Progenitor cell of endocrine pancreas (in vitro differentiated cells): ENCODE results near the gene NDUFS6. TPM values are rescaled to one million over a fixed set of nuclear protein-coding genes. Genes with fewer than 3 reads are reported as not detected.

ENCODE experiments used
- DNase-seq: peaks from one replicate; pipeline ENCODE4 v3.0.0; 2021; ENCODE audit warnings: low spot score; ENCODE audit not compliant: unreplicated experiment
- H3K27ac Mint-ChIP-seq: 2 replicates; pipeline ENCODE4 v1.8.0; 2021; ENCODE audit warnings: mild to moderate bottlenecking, moderate library complexity, mixed read lengths
- H3K27me3 Mint-ChIP-seq: 2 replicates; pipeline ENCODE4 v1.8.0; 2021; ENCODE audit warnings: mixed read lengths
- H3K36me3 Mint-ChIP-seq: 2 replicates; pipeline ENCODE4 v1.8.0; 2022; ENCODE audit warnings: mixed read lengths; ENCODE audit not compliant: insufficient read depth
- H3K4me1 Mint-ChIP-seq: 2 replicates; pipeline ENCODE4 v1.8.0; 2021; ENCODE audit warnings: low read depth, mixed read lengths
- H3K4me3 Mint-ChIP-seq: 2 replicates; pipeline ENCODE4 v1.8.0; 2021; ENCODE audit warnings: low read depth, mild to moderate bottlenecking, moderate library complexity, mixed read lengths
- H3K9me3 Mint-ChIP-seq: 2 replicates; pipeline ENCODE4 v1.8.0; 2021; ENCODE audit warnings: low read depth, mixed read lengths
- total RNA-seq: library from RNA; stranded (reverse); gene quantifications from 2 replicates; pipeline ENCODE4 v1.2.1, GENCODE V29; 2021
- TF ChIP-seq, protein P1 (sequence below): fragments of 200-600 bp; sonication (generic); IDR thresholded peaks from one replicate; pipeline ENCODE4 v1.5.0; 2021; ENCODE audit warnings: antibody characterized with exemption, mild to moderate bottlenecking; ENCODE audit not compliant: unreplicated experiment

The NDUFS6 gene
- total RNA-seq, 1 donor from 2014 or later: 36.4 TPM

DNA sequence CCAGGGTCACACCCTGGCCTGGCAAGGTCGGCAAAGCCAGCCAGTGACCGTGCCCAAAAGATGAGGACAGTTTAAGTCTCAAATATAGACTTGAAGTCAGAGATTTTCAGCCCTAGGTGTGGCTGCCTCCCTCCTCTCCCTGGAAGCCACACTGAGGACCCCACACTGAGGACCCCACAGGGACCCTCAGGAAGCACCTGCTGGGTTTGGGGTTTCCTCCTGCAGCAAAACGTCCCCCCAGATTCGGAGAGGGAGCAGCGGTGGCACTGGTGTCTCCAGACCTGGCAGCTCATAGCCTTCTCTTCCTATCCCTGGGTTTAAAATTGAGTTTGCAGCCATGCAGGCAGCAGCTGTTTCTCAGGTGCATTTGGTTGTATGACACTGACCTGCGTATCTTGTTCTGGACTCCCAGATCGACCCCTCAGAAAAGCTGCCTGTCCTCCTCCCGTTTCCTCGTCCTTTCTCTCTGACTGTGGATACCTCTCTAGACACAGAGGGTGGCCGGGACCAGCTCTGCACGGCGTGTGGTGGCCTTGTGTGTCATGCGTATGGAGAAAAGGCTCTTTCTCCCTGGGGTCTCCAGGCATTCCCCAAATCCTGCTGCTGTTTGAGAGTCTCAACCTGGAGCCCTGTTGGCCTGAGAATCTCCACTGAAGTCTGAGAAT is 38.2 kb upstream of the NDUFS6 start:
- TF ChIP-seq, protein P1, sequence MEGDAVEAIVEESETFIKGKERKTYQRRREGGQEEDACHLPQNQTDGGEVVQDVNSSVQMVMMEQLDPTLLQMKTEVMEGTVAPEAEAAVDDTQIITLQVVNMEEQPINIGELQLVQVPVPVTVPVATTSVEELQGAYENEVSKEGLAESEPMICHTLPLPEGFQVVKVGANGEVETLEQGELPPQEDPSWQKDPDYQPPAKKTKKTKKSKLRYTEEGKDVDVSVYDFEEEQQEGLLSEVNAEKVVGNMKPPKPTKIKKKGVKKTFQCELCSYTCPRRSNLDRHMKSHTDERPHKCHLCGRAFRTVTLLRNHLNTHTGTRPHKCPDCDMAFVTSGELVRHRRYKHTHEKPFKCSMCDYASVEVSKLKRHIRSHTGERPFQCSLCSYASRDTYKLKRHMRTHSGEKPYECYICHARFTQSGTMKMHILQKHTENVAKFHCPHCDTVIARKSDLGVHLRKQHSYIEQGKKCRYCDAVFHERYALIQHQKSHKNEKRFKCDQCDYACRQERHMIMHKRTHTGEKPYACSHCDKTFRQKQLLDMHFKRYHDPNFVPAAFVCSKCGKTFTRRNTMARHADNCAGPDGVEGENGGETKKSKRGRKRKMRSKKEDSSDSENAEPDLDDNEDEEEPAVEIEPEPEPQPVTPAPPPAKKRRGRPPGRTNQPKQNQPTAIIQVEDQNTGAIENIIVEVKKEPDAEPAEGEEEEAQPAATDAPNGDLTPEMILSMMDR: no peak
- peaks cover 29% of the 10 kb centered on the region for H3K27me3 Mint-ChIP-seq
- H3K9me3 Mint-ChIP-seq: peaks cover 6% of the 10 kb centered on the region
- H3K36me3 Mint-ChIP-seq: no peaks in the 10 kb centered on the region
- H3K27ac Mint-ChIP-seq: no peak overlapping the region
- peak; percentile 3 for DNase-seq
- no peak overlapping the region for H3K4me3 Mint-ChIP-seq
- H3K4me1 Mint-ChIP-seq: no peaks in the 10 kb centered on the region

DNA sequence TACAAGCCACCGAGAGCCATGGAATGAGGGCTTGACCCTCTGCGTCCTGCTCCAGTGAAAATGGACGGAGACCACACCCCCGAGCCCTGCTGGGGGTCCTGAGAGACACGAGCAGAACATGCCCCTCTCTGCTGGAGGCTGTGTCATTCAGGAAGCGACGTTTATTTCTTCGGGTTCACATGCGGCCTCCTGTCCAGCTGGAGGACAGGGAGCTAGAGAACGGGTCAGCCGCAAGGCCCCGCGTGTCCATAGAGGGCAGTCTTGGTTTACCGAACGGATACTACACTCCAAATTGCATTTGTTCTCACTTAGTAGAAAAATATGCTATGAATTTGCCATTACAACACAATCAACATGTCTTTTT is 37.7 kb upstream of the NDUFS6 start:
- Mint-ChIP-seq H3K27me3 (peaks cover 29% of the 10 kb centered on the region), H3K4me3 (no peak overlapping the region), H3K9me3 (peaks cover 1% of the 10 kb centered on the region), H3K4me1 (no peaks in the 10 kb centered on the region), H3K27ac (no peak overlapping the region), H3K36me3 (no peaks in the 10 kb centered on the region)
- DNase-seq: no peak
- TF ChIP-seq, protein P1: peak; percentile 66

DNA sequence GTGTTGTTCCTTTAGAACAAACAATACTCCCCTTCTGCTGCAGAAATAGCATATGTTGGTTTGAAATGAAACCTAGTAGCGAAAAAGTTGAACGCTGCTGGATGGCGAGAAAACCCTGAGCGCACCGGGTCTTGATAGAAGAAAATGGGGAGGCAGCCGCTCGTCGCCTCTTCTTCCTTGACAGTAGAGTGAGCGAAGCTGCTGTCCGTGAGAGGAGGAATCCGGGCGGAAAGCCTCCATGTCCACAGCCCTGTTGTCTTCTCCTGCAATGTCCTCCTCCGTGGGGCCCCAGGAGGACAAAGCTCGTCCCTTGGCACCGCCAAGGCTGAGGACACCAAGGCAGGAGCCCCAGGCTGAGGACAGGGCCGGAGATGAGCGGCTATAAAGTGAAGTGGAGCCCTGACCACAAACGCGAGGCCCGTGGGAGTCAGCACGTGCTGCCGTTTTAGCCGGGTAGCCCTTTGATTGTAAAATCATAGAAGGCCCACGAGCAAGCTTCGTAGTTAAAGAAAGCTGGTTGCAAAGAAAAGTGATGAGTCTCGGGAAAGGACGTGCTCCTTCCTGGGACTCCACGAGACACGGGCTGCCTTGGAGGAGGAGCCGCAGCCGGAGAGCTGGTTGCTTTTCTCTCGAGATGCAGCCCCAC is 37.1 kb upstream of the NDUFS6 start:
- Mint-ChIP-seq H3K9me3 (no peaks in the 10 kb centered on the region), H3K27ac (no peak overlapping the region), H3K36me3 (no peaks in the 10 kb centered on the region), H3K27me3 (peaks cover 29% of the 10 kb centered on the region), H3K4me3 (no peak overlapping the region), H3K4me1 (no peaks in the 10 kb centered on the region)
- no peak for DNase-seq
- TF ChIP-seq, protein P1: no peak

DNA sequence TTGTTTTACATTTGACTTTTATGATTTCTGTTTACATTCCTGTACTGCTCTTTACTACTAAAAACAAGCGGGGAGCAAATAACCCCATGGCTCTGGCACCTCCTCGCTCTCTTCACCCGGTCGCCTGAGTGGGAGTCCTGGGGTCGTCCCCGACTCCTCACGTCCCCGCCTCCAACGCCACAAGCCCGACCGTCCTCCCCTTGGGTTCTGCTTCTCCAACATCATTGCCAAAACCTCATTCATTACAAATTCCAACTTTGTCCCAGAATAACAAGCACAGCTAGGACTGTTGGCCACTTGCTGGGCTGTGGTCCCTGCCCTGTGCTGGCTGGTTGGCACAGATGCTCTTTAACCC is 36.6 kb upstream of the NDUFS6 start:
- Mint-ChIP-seq H3K27me3 (peaks cover 29% of the 10 kb centered on the region), H3K36me3 (no peaks in the 10 kb centered on the region), H3K4me1 (no peaks in the 10 kb centered on the region), H3K4me3 (no peak overlapping the region), H3K27ac (no peak overlapping the region), H3K9me3 (no peaks in the 10 kb centered on the region)
- TF ChIP-seq, protein P1: no peak
- no peak for DNase-seq

DNA sequence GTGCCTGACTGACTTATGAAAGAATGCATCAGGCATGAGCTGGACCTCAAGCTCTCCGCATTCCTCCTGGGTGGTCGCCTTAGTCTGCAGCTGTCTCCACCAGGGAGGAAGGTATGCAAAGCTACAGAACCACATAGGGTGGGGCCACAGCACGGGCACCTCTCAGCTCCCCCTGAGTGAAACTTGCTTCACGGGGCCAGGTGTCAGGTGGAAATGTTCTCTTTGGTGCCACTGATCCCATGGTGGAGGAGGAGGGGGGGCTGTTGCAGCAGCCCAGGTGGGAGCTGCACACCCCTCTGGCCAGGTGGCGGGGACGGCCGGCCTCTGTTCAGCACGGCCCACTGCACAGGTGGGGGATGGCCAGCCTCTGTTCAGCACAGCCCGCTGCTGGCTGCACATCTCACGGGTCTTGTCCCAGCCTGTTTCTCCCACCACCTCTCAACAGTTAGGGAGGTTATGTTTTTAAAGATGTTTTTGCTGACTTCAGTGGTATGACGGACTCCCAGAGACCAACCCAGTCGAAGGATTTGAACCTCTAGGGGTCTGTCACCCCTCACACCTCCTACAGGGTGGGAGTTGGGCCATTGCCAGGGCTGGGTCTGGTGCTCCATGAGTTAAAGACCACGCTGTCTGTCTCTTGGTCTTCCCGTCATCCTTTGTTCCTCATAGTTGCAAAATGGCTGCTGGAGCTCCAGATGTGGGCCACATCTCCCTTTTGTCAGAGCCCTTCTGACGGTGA is 35.9 kb upstream of the NDUFS6 start:
- no peak for DNase-seq
- no peaks in the 10 kb centered on the region for H3K4me1 Mint-ChIP-seq
- H3K27ac Mint-ChIP-seq: no peak overlapping the region
- H3K4me3 Mint-ChIP-seq: no peak overlapping the region
- peaks cover 31% of the 10 kb centered on the region for H3K27me3 Mint-ChIP-seq
- H3K36me3 Mint-ChIP-seq: no peaks in the 10 kb centered on the region
- TF ChIP-seq, protein P1: no peak
- no peaks in the 10 kb centered on the region for H3K9me3 Mint-ChIP-seq
